ENCODE measurements around the gene ASCC3.

Gene ASCC3

GRCh38 chr6:100883347-100883746 lies 2.2 kb upstream of the ASCC3 start:
- H3K4me1 ChIP-seq (ENCODE audit: control insufficient read depth in 1 of 2, insufficient read depth in 1 of 2, low read depth in 1 of 2, low read length in 1 of 2): peaks cover 10 to 15% of the 10 kb centered on the region in 2 experiments

DNA sequence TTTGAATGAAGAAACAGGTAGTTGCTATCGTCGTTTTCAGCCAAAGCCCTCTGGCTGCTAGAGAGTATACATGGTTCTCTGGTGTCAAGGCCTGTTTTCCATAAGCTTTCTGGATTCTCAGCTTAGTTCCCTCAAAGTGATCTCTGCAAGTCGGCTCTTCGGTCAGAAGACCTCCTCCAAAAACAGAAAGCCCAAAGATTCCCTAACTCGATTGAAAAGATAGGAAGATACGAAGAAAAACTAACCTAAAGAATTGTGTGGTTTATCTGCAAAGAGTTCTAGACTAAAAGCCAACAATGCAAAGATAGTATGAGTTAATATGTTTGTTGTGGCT lies 545 bp upstream of the ASCC3 start:
- H3K4me1 ChIP-seq (ENCODE audit: control insufficient read depth in 1 of 2, insufficient read depth in 1 of 2, low read depth in 1 of 2, low read length in 1 of 2): peaks cover 10 to 15% of the 10 kb centered on the region in 2 experiments
- no peaks in the 10 kb centered on the region for H3K9me3 ChIP-seq
- H3K36me3 ChIP-seq: no peaks in the 10 kb centered on the region
- no peak overlapping the region for H3K27ac ChIP-seq
- TF ChIP-seq CTCF (IDR thresholded peaks at IDR 0.05): no peak
- H3K27me3 ChIP-seq: no peaks in the 10 kb centered on the region
- peak overlapping the region; percentile 73 to 74 for H3K4me3 ChIP-seq (ENCODE audit: low read depth in 1 of 2, low read length in 1 of 2)

More at GRCh38 chr6:100883347-100883746, 2.2 kb upstream of the ASCC3 start:
- H3K9me3 ChIP-seq: no peaks in the 10 kb centered on the region
- TF ChIP-seq CTCF (IDR thresholded peaks at IDR 0.05): no peak
- peaks cover 3% of the 10 kb centered on the region for H3K27me3 ChIP-seq
- H3K27ac ChIP-seq: no peak overlapping the region
- H3K36me3 ChIP-seq: no peaks in the 10 kb centered on the region
- no peak overlapping the region for H3K4me3 ChIP-seq (ENCODE audit: low read depth in 1 of 2, low read length in 1 of 2)

DNA sequence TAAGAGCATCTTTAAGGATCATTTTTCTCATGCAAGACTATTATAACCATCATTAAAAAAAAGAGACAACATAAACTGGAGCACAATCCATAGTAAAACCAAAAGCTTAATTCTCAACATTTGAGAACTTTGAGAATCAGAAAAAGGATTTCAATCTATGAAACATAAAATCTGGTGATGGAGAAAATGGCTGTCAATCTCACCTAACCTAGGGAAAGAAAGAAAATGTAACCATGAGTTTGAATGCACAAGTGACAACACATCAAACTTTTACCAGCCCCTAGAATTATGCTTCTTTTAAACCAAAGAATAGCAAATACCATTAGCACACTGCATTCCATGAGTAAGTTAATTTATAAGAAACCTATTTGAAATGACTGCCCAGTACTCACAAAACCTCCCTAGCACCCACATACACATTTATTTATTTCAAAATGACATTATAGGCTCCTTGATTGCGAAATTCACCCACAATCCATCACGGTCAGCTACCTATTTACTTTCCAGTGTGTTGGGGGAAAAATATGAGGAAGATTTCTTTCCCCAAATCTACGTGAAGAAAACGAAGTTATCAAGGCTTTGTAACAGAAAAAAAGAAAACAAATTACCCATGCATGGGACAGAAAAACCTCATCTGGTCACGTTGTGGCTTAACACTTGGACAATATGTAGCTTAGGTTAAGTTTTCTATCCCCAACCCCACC lies 828 bp downstream of the ASCC3 start:
- H3K9me3 ChIP-seq: no peaks in the 10 kb centered on the region
- H3K4me1 ChIP-seq (ENCODE audit: control insufficient read depth in 1 of 2, insufficient read depth in 1 of 2, low read depth in 1 of 2, low read length in 1 of 2): peaks cover 10 to 15% of the 10 kb centered on the region in 2 experiments
- H3K27me3 ChIP-seq: no peaks in the 10 kb centered on the region
- H3K27ac ChIP-seq: peak overlapping the region; percentile 65
- no peaks in the 10 kb centered on the region for H3K36me3 ChIP-seq
- H3K4me3 ChIP-seq (ENCODE audit: low read depth in 1 of 2, low read length in 1 of 2): peak overlapping the region; percentile 73 to 74
- no peak for TF ChIP-seq CTCF (IDR thresholded peaks at IDR 0.05)

DNA sequence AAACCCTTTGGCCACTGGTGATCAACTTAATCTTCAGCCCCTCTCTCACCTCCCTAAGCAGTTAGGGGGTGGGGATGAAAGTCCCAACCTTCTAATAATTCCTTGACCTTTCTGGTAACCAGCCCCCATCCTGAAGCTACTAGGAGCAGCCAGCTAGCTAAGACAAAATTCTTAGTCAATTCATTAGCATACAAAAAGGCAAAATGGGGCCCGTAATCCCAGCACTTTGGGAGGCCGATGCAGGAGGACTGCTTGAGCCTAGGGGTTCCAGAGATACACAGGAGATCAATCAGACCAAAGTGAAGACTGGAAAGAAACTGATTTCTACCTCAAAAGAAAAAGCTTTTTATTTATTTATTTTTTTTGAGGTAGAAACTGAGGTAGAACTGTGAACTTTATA lies 1.8 kb downstream of the ASCC3 start:
- Histone ChIP-seq H3K36me3 (no peaks in the 10 kb centered on the region), H3K4me3 (ENCODE audit: low read depth in 1 of 2, low read length in 1 of 2) (no peak overlapping the region), H3K27me3 (no peaks in the 10 kb centered on the region), H3K27ac (no peak overlapping the region), H3K4me1 (ENCODE audit: control insufficient read depth in 1 of 2, insufficient read depth in 1 of 2, low read depth in 1 of 2, low read length in 1 of 2) (peaks cover 10 to 15% of the 10 kb centered on the region in 2 experiments), H3K9me3 (no peaks in the 10 kb centered on the region)
- no peak for TF ChIP-seq CTCF (IDR thresholded peaks at IDR 0.05)

GRCh38 chr6:100877851-100878250 lies 3.3 kb downstream of the ASCC3 start:
- no peak for TF ChIP-seq CTCF (IDR thresholded peaks at IDR 0.05)
- Histone ChIP-seq H3K9me3 (no peaks in the 10 kb centered on the region), H3K36me3 (no peaks in the 10 kb centered on the region), H3K4me1 (ENCODE audit: control insufficient read depth in 1 of 2, insufficient read depth in 1 of 2, low read depth in 1 of 2, low read length in 1 of 2) (peaks cover 10 to 15% of the 10 kb centered on the region in 2 experiments), H3K4me3 (ENCODE audit: low read depth in 1 of 2, low read length in 1 of 2) (no peak overlapping the region), H3K27ac (no peak overlapping the region), H3K27me3 (no peaks in the 10 kb centered on the region)
